WTC11 (cell line): Measurements from ENCODE around the gene C3orf22. TPM values are rescaled to one million over a fixed set of nuclear protein-coding genes. Genes with fewer than 3 reads are reported as not detected.

Source experiments
- ATAC-seq: fragments of 200-7000 bp; cut with Tn5 transposase; 2 replicates; pipeline ENCODE4 v1.10.0; 2021; ENCODE audit warnings: mild to moderate bottlenecking, moderate library complexity
- CTCF ChIA-PET: fragments of 300-600 bp; sonication (Branson Sonifier 250); formaldehyde crosslinking; loops from one replicate; lab custom pipeline; 2021; ENCODE audit warnings: antibody characterized with exemption; lab: Charles Lee
- POLR2A ChIA-PET: fragments of 350-600 bp; sonication (Branson Sonifier 250); formaldehyde crosslinking; loops from one replicate; lab custom pipeline; 2021; ENCODE audit warnings: antibody characterized with exemption; lab: Charles Lee
- DNase-seq: peaks from one replicate; pipeline ENCODE4 v3.0.0; 2021; ENCODE audit warnings: low spot score
- H3K27ac Mint-ChIP-seq: 2 replicates; pipeline ENCODE4 v1.8.0; 2021; ENCODE audit warnings: mixed read lengths
- H3K27me3 Mint-ChIP-seq: 2 replicates; pipeline ENCODE4 v1.8.0; 2021; ENCODE audit warnings: low read depth, mild to moderate bottlenecking, moderate library complexity, mixed read lengths
- H3K36me3 Mint-ChIP-seq: 2 replicates; pipeline ENCODE4 v1.8.0; 2021; ENCODE audit warnings: mixed read lengths
- H3K4me1 Mint-ChIP-seq: 2 replicates; pipeline ENCODE4 v1.8.0; 2022; ENCODE audit warnings: mixed read lengths
- H3K4me3 Mint-ChIP-seq: 2 replicates; pipeline ENCODE4 v1.8.0; 2021; ENCODE audit warnings: mild to moderate bottlenecking, moderate library complexity, mixed read lengths
- H3K9me3 Mint-ChIP-seq: 2 replicates; pipeline ENCODE4 v1.8.0; 2021; ENCODE audit warnings: mixed read lengths
- GRHL2 ChIP-seq: fragments of 250-450 bp; sonication (Bioruptor Pico); IDR thresholded peaks from 2 replicates; pipeline ENCODE4 v1.8.0; 2022; ENCODE audit warnings: mild to moderate bottlenecking, moderate library complexity; ENCODE audit not compliant: insufficient replicate concordance, severe bottlenecking
- MXD4 ChIP-seq: fragments of 250-450 bp; sonication (Bioruptor Pico); IDR thresholded peaks from 2 replicates; pipeline ENCODE4 v1.8.0; 2021; ENCODE audit warnings: mild to moderate bottlenecking, moderate library complexity, borderline replicate concordance
- NFATC4 ChIP-seq: fragments of 250-450 bp; sonication (Bioruptor Pico); IDR thresholded peaks from 2 replicates; pipeline ENCODE4 v1.9.0; 2021; ENCODE audit warnings: mild to moderate bottlenecking
- NR3C1 ChIP-seq: sonication (generic); formaldehyde crosslinking; conservative IDR thresholded peaks from 2 replicates; pipeline ENCODE4 v1.8.1; 2023; ENCODE audit warnings: low read depth, mild to moderate bottlenecking, missing genetic modification reagents
- TEAD1 ChIP-seq: sonication (generic); formaldehyde crosslinking; IDR thresholded peaks from 2 replicates; pipeline ENCODE4 v1.8.0; 2022; ENCODE audit warnings: mild to moderate bottlenecking, missing genetic modification reagents
- ZNF138 ChIP-seq: sonication (generic); formaldehyde crosslinking; conservative IDR thresholded peaks from 2 replicates; pipeline ENCODE4 v1.8.1; 2022; ENCODE audit warnings: mild to moderate bottlenecking, moderate library complexity, missing genetic modification reagents
- ZNF232 ChIP-seq: sonication (generic); formaldehyde crosslinking; IDR thresholded peaks from 2 replicates; pipeline ENCODE4 v1.8.0; 2022; ENCODE audit warnings: mild to moderate bottlenecking, missing genetic modification reagents
- ZNF396 ChIP-seq: fragments of 250-450 bp; sonication (Bioruptor Pico); IDR thresholded peaks from 2 replicates; pipeline ENCODE4 v1.8.0; 2021; ENCODE audit warnings: mild to moderate bottlenecking, moderate library complexity, borderline replicate concordance
- ZNF416 ChIP-seq: fragments of 250-450 bp; sonication (Bioruptor Pico); IDR thresholded peaks from 2 replicates; pipeline ENCODE4 v1.9.0; 2021; ENCODE audit warnings: mild to moderate bottlenecking, inconsistent platforms
- total RNA-seq: library from RNA; stranded (reverse); gene quantifications from 3 replicates; pipeline ENCODE4 v1.2.3, GENCODE V29; 2021
- TF ChIP-seq, protein P1 (sequence below): sonication (generic); formaldehyde crosslinking; IDR thresholded peaks from 2 replicates; pipeline ENCODE4 v1.8.1; 2022; ENCODE audit warnings: missing genetic modification reagents, borderline replicate concordance
- TF ChIP-seq, protein P2 (sequence below): sonication (generic); formaldehyde crosslinking; IDR thresholded peaks from 2 replicates; pipeline ENCODE4 v1.8.1; 2023; ENCODE audit warnings: mild to moderate bottlenecking, missing genetic modification reagents
- TF ChIP-seq, protein P3 (sequence below): sonication (generic); formaldehyde crosslinking; IDR thresholded peaks from 2 replicates; pipeline ENCODE4 v1.8.0; 2023; ENCODE audit warnings: missing genetic modification reagents, mild to moderate bottlenecking, borderline replicate concordance
- TF ChIP-seq, protein P4 (sequence below): sonication (generic); formaldehyde crosslinking; IDR thresholded peaks from 2 replicates; pipeline ENCODE4 v1.8.1; 2022; ENCODE audit warnings: mild to moderate bottlenecking, missing genetic modification reagents, moderate library complexity, borderline replicate concordance
- TF ChIP-seq, protein P5 (sequence below): sonication (generic); formaldehyde crosslinking; IDR thresholded peaks from 2 replicates; pipeline ENCODE4 v1.8.0; 2022; ENCODE audit warnings: missing genetic modification reagents
- TF ChIP-seq, protein P6 (sequence below): fragments of 250-450 bp; sonication (Bioruptor Pico); IDR thresholded peaks from 2 replicates; pipeline ENCODE4 v1.9.0; 2021; ENCODE audit warnings: moderate library complexity, mild to moderate bottlenecking, inconsistent platforms, borderline replicate concordance

C3orf22 gene
- total RNA-seq, 1 experiment from 2014 or later, result not detected

DNA sequence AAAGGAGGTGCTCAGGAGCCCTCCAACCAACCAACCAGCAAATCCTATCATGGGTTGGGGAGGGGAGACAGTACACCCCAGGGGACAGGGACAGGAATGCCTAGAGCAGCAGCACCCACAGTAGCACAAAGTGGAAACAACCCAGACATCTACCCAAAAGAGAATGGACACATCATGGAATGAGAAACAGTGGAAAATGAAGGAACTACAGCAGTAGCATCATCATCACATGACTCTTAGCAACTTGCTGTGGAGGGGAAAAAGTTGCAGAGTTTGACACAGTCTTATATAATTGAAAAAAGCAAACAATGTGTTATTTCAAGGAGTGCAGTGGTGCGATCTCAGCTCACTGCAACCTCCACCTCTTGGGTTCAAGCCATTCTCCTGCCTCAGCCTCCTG, 11.0 kb downstream of the C3orf22 start (continued):
- TF ChIP-seq ZNF138 (no peak), ZNF396 (CRISPR knock-in tag) (no peak)
- TF ChIP-seq, protein P1, sequence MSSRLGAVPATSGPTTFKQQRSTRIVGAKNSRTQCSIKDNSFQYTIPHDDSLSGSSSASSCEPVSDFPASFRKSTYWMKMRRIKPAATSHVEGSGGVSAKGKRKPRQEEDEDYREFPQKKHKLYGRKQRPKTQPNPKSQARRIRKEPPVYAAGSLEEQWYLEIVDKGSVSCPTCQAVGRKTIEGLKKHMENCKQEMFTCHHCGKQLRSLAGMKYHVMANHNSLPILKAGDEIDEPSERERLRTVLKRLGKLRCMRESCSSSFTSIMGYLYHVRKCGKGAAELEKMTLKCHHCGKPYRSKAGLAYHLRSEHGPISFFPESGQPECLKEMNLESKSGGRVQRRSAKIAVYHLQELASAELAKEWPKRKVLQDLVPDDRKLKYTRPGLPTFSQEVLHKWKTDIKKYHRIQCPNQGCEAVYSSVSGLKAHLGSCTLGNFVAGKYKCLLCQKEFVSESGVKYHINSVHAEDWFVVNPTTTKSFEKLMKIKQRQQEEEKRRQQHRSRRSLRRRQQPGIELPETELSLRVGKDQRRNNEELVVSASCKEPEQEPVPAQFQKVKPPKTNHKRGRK (CRISPR knock-in tag), result no peak

DNA sequence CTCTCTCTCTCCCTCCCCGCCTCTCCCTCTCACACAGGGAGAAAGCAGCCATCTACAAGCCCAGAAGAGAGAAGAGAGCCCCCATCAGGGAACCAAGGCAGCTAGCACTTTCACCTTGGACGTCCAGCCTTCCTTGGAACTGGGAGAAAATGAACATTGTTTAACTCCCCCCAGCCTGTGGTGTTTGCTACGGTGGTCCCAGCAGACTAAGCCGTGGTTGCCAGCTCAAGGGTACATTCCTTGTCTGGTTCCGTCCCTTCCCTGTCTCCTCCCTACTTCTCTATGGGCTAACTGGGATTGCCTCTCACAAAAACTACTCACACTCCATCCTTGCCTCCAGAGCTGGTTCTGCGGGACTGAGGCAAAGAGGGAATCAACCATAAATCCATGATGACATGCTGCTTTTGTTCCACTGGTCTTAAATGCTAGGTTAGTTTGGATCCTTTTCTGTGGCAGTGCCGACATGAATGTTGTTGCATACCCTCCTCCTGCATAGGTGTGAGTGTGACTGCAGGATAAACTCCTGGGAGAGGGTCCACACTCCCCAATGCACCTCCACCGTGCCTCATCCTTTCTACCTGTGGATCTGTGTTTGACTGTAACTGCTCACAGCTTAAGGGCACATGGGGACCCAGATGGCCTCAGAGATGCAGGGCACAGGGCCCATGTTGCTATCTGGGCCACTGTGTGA, 12.0 kb downstream of the C3orf22 start:
- POLR2A ChIA-PET, result no interaction called here
- peak; percentile 3 for DNase-seq
- CTCF ChIA-PET, result interaction anchor here (1.2 kb wide), 1 partner anchor 23 kb away, joined by 7 read pairs; the partner anchor contains the start of gene CHST13

More for the DNA sequence above, 12.0 kb downstream of the C3orf22 start:
- Mint-ChIP-seq H3K4me1 (peaks cover 42% of the 10 kb centered on the region), H3K4me3 (no peak overlapping the region), H3K27me3 (no peaks in the 10 kb centered on the region; the same call in 1 of the 2 replicates), H3K27ac (no peak overlapping the region), H3K36me3 (no peaks in the 10 kb centered on the region), H3K9me3 (no peaks in the 10 kb centered on the region)
- TF ChIP-seq GRHL2, result no peak
- TF ChIP-seq, protein P2, sequence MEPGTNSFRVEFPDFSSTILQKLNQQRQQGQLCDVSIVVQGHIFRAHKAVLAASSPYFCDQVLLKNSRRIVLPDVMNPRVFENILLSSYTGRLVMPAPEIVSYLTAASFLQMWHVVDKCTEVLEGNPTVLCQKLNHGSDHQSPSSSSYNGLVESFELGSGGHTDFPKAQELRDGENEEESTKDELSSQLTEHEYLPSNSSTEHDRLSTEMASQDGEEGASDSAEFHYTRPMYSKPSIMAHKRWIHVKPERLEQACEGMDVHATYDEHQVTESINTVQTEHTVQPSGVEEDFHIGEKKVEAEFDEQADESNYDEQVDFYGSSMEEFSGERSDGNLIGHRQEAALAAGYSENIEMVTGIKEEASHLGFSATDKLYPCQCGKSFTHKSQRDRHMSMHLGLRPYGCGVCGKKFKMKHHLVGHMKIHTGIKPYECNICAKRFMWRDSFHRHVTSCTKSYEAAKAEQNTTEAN (CRISPR knock-in tag), result no peak
- TF ChIP-seq, protein P3, sequence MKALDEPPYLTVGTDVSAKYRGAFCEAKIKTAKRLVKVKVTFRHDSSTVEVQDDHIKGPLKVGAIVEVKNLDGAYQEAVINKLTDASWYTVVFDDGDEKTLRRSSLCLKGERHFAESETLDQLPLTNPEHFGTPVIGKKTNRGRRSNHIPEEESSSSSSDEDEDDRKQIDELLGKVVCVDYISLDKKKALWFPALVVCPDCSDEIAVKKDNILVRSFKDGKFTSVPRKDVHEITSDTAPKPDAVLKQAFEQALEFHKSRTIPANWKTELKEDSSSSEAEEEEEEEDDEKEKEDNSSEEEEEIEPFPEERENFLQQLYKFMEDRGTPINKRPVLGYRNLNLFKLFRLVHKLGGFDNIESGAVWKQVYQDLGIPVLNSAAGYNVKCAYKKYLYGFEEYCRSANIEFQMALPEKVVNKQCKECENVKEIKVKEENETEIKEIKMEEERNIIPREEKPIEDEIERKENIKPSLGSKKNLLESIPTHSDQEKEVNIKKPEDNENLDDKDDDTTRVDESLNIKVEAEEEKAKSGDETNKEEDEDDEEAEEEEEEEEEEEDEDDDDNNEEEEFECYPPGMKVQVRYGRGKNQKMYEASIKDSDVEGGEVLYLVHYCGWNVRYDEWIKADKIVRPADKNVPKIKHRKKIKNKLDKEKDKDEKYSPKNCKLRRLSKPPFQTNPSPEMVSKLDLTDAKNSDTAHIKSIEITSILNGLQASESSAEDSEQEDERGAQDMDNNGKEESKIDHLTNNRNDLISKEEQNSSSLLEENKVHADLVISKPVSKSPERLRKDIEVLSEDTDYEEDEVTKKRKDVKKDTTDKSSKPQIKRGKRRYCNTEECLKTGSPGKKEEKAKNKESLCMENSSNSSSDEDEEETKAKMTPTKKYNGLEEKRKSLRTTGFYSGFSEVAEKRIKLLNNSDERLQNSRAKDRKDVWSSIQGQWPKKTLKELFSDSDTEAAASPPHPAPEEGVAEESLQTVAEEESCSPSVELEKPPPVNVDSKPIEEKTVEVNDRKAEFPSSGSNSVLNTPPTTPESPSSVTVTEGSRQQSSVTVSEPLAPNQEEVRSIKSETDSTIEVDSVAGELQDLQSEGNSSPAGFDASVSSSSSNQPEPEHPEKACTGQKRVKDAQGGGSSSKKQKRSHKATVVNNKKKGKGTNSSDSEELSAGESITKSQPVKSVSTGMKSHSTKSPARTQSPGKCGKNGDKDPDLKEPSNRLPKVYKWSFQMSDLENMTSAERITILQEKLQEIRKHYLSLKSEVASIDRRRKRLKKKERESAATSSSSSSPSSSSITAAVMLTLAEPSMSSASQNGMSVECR, result no peak
- TF ChIP-seq ZNF416 (CRISPR knock-in tag), result no peak
- TF ChIP-seq, protein P4, sequence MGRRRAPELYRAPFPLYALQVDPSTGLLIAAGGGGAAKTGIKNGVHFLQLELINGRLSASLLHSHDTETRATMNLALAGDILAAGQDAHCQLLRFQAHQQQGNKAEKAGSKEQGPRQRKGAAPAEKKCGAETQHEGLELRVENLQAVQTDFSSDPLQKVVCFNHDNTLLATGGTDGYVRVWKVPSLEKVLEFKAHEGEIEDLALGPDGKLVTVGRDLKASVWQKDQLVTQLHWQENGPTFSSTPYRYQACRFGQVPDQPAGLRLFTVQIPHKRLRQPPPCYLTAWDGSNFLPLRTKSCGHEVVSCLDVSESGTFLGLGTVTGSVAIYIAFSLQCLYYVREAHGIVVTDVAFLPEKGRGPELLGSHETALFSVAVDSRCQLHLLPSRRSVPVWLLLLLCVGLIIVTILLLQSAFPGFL (CRISPR knock-in tag), result no peak
- TF ChIP-seq, protein P5, sequence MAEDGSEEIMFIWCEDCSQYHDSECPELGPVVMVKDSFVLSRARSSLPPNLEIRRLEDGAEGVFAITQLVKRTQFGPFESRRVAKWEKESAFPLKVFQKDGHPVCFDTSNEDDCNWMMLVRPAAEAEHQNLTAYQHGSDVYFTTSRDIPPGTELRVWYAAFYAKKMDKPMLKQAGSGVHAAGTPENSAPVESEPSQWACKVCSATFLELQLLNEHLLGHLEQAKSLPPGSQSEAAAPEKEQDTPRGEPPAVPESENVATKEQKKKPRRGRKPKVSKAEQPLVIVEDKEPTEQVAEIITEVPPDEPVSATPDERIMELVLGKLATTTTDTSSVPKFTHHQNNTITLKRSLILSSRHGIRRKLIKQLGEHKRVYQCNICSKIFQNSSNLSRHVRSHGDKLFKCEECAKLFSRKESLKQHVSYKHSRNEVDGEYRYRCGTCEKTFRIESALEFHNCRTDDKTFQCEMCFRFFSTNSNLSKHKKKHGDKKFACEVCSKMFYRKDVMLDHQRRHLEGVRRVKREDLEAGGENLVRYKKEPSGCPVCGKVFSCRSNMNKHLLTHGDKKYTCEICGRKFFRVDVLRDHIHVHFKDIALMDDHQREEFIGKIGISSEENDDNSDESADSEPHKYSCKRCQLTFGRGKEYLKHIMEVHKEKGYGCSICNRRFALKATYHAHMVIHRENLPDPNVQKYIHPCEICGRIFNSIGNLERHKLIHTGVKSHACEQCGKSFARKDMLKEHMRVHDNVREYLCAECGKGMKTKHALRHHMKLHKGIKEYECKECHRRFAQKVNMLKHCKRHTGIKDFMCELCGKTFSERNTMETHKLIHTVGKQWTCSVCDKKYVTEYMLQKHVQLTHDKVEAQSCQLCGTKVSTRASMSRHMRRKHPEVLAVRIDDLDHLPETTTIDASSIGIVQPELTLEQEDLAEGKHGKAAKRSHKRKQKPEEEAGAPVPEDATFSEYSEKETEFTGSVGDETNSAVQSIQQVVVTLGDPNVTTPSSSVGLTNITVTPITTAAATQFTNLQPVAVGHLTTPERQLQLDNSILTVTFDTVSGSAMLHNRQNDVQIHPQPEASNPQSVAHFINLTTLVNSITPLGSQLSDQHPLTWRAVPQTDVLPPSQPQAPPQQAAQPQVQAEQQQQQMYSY (CRISPR knock-in tag), result no peak
- no peak for TF ChIP-seq MXD4 (CRISPR knock-in tag)
- no peak for TF ChIP-seq ZNF232 (CRISPR knock-in tag)
- TF ChIP-seq, protein P6, sequence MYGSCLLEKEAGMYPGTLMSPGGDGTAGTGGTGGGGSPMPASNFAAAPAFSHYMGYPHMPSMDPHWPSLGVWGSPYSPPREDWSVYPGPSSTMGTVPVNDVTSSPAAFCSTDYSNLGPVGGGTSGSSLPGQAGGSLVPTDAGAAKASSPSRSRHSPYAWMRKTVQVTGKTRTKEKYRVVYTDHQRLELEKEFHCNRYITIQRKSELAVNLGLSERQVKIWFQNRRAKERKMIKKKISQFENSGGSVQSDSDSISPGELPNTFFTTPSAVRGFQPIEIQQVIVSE, result no peak
- no peak for TF ChIP-seq TEAD1 (CRISPR knock-in tag)
- no peak for TF ChIP-seq NFATC4 (CRISPR knock-in tag)
- TF ChIP-seq NR3C1, result no peak
- no peak for ATAC-seq
